Measurements from ENCODE around the gene NUP155. TPM values are rescaled to one million over a fixed set of nuclear protein-coding genes. Genes with fewer than 3 reads are reported as not detected.

Gene NUP155
- total RNA-seq, 4 donors from 2014 or later, result 12.3 to 54.6 (median 37.8) TPM

DNA sequence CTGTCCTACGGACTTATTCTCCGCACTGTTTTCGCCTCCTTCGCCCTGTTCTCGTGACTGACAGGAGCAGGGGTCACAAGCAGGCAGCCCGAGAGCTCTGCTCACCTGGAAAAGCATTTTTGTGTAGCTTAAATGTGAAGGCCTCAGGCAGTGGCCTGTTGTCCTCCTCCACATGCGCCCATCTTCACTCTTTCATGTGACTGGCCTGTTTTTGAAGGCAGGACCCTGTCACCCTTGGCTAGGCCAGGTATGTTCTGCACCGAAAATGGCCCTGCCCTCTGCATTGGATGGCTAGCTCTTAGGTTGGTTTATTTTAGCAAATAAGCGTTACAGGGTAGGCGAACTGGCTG lies 121.1 kb downstream of the NUP155 start:
- Histone ChIP-seq H3K27me3 (no peaks in the 10 kb centered on the region), H3K36me3 (no peaks in the 10 kb centered on the region), H3K9me3 (no peaks in the 10 kb centered on the region), H3K27ac (peak overlapping the region; percentile 81 to 90), H3K4me3 (peak overlapping the region; percentile 77 to 78), H3K4me1 (peaks cover 0 to 9% of the 10 kb centered on the region in 2 donors)
- no peak for TF ChIP-seq POLR2A (IDR thresholded peaks at IDR 0.05)
- TF ChIP-seq, protein P1, sequence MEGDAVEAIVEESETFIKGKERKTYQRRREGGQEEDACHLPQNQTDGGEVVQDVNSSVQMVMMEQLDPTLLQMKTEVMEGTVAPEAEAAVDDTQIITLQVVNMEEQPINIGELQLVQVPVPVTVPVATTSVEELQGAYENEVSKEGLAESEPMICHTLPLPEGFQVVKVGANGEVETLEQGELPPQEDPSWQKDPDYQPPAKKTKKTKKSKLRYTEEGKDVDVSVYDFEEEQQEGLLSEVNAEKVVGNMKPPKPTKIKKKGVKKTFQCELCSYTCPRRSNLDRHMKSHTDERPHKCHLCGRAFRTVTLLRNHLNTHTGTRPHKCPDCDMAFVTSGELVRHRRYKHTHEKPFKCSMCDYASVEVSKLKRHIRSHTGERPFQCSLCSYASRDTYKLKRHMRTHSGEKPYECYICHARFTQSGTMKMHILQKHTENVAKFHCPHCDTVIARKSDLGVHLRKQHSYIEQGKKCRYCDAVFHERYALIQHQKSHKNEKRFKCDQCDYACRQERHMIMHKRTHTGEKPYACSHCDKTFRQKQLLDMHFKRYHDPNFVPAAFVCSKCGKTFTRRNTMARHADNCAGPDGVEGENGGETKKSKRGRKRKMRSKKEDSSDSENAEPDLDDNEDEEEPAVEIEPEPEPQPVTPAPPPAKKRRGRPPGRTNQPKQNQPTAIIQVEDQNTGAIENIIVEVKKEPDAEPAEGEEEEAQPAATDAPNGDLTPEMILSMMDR (IDR thresholded peaks at IDR 0.05), result no peak
- intact Hi-C loops (cut with DNase I; ENCODE audit: low total_unique reads), result no loop called here
- no peak for DNase-seq

DNA sequence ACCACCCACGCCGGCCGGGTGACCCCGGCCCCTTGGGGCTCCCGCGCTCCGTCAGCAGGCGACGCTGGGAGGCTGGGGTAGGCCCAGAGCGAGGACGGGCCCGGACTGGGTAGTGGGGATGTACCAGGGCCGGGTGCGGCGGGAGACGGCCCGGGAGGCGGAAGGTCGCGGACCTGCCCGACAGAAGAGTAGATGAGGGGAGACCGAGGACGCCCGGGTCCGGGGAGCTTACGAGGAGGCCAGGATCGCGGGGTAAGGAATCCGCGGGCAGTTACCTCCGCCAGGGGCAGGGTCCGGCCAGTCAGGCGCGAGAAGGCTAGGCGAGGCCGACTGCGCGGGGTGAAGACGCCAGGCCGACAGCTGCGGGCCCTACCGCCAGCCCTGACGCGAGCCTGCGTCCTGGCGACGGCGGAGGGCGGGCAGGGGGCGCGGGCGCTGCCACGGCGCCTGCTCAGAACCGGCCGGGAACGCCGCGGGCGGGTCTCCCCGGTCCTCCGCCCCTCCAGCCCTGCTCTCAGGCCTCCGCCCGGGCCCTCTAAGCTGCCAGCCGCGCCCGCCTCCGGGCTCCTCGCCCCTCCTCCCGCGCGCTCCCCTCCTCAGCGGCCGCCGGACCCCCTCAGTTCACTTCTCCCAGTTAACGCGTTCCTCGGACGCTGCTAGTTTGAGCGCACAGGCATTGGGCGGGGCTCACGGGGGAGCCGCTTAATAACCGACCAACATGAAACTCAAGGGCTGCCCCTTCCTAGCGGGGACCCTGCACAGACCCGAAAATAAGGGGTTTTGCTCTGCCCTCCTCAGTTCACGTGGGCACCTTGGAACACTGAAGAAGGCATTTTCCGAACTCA lies 121.7 kb downstream of the NUP155 start, which contains the start of gene CPLANE1:
CPLANE1 (minus strand) TSS at position 407 of the 845 bp plus-strand sequence. CDS start 1,678 bp downstream, outside the sequence.
- peak within 1 kb of the TSS; percentile 81 to 90 for H3K27ac ChIP-seq
- no peaks in the 10 kb centered on the region for H3K36me3 ChIP-seq
- H3K4me1 ChIP-seq, result peaks cover 0 to 9% of the 10 kb centered on the region in 2 donors
- peak; percentile 30 to 75 for TF ChIP-seq POLR2A (IDR thresholded peaks at IDR 0.05)
- TF ChIP-seq, protein P1 (IDR thresholded peaks at IDR 0.05), result no peak
- peak; percentile 61 to 73 for DNase-seq
- peak within 1 kb of the TSS; percentile 77 to 78 for H3K4me3 ChIP-seq
- H3K27me3 ChIP-seq, result no peaks in the 10 kb centered on the region
- intact Hi-C loops (cut with DNase I; ENCODE audit: low total_unique reads), result no loop called here
- no peaks in the 10 kb centered on the region for H3K9me3 ChIP-seq

DNA sequence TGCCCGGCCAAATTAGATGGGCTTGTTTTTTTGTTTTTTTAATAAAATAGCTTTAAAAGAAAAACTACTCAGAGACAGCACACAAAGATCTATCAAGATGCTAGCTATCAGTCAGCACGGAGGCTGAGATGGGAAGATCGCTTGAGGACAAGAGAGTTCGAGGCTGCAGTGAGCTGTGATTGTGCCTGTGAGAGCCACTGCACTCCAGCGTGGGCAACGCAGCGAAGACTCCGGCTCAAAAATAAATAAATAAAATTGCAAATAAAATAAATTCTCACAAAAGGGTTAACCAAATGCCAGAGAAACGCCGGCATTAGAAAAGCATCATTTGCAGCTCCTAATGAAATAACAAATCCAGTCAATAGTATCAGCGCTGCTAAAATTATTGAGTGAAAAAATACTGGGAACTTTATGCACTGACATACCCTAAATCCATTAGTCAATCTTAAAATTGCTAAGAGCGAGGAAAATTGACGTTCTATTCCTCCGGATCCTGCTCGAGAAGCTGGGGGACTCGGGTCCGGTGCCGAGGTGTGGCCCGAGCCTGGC lies 122.4 kb downstream of the NUP155 start:
- intact Hi-C loops (cut with DNase I; ENCODE audit: low total_unique reads), result no loop called here
- no peak for DNase-seq
- H3K27me3 ChIP-seq, result no peaks in the 10 kb centered on the region

DNA sequence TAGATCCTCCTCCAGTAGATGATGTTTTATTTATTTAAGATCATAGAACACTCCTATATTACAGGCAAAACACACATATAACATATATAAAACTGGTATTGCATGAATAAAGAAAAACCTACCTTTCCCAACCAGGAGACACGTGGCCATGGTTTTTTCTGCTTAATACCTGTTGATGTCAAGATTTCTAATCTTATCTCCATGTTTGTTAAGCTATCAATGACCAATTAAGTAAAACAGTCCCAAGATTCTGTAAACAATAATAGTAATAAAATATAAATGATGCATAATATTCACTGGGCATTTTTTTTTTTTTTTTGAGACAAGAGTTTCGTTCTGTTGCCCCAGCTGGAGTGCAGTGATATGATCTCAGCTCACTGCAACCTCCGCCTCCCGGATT lies 123.4 kb downstream of the NUP155 start:
- Histone ChIP-seq H3K27ac (no peak overlapping the region), H3K36me3 (no peaks in the 10 kb centered on the region), H3K4me3 (no peak overlapping the region), H3K4me1 (peaks cover 0 to 9% of the 10 kb centered on the region in 2 donors), H3K9me3 (no peaks in the 10 kb centered on the region), H3K27me3 (no peaks in the 10 kb centered on the region)
- DNase-seq, result no peak
- no peak for TF ChIP-seq POLR2A (IDR thresholded peaks at IDR 0.05)
- TF ChIP-seq, protein P1 (IDR thresholded peaks at IDR 0.05), result no peak
- intact Hi-C loops (cut with DNase I; ENCODE audit: low total_unique reads), result no loop called here

More for the DNA sequence above, 122.4 kb downstream of the NUP155 start:
- Histone ChIP-seq H3K4me3 (peak overlapping the region; percentile 77 to 78), H3K9me3 (no peaks in the 10 kb centered on the region), H3K4me1 (peaks cover 0 to 9% of the 10 kb centered on the region in 2 donors), H3K27ac (peak overlapping the region; percentile 81 to 90), H3K36me3 (no peaks in the 10 kb centered on the region)
- TF ChIP-seq, protein P1 (IDR thresholded peaks at IDR 0.05), result no peak
- no peak for TF ChIP-seq POLR2A (IDR thresholded peaks at IDR 0.05)

DNA sequence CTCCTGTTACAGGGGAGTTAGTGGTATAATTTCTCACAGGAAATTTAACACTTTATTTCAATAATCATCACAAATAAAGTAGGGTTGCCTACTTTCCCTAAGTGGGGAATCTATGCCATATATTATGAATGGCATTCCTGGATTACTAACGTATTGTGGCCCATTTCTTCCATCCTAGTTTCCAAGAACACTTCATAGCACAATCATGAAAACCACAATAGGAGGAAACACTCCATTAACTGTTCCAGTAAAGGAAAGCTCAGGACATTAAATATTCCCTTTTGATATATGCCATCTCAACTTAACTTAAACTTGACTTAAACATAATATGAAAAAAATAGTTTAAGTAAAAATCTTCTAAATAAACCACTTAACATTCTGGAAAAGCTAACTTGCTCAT lies 123.9 kb downstream of the NUP155 start:
- no peak for DNase-seq
- Histone ChIP-seq H3K4me1 (peaks cover 0 to 9% of the 10 kb centered on the region in 2 donors), H3K27me3 (no peaks in the 10 kb centered on the region), H3K4me3 (no peak overlapping the region), H3K36me3 (no peaks in the 10 kb centered on the region), H3K27ac (no peak overlapping the region), H3K9me3 (no peaks in the 10 kb centered on the region)
- intact Hi-C loops (cut with DNase I; ENCODE audit: low total_unique reads), result no loop called here
- TF ChIP-seq, protein P1 (IDR thresholded peaks at IDR 0.05), result no peak
- TF ChIP-seq POLR2A (IDR thresholded peaks at IDR 0.05), result no peak

Data from uterus (tissue), 4 donors.